ENCODE measurements around the gene CNNM4.

CNNM4 gene

GRCh38 chr2:96831679-96832078, 71.0 kb downstream of the CNNM4 start:
- no peak for DNase-seq (ENCODE audit: extremely low read depth, low read depth)
- TF ChIP-seq, protein P1, sequence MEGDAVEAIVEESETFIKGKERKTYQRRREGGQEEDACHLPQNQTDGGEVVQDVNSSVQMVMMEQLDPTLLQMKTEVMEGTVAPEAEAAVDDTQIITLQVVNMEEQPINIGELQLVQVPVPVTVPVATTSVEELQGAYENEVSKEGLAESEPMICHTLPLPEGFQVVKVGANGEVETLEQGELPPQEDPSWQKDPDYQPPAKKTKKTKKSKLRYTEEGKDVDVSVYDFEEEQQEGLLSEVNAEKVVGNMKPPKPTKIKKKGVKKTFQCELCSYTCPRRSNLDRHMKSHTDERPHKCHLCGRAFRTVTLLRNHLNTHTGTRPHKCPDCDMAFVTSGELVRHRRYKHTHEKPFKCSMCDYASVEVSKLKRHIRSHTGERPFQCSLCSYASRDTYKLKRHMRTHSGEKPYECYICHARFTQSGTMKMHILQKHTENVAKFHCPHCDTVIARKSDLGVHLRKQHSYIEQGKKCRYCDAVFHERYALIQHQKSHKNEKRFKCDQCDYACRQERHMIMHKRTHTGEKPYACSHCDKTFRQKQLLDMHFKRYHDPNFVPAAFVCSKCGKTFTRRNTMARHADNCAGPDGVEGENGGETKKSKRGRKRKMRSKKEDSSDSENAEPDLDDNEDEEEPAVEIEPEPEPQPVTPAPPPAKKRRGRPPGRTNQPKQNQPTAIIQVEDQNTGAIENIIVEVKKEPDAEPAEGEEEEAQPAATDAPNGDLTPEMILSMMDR (IDR thresholded peaks at IDR 0.05; ENCODE audit: low read depth, low read length), result no peak

- no peak for DNase-seq (ENCODE audit: extremely low read depth, low read depth)
- TF ChIP-seq, protein P1 (IDR thresholded peaks at IDR 0.05; ENCODE audit: low read depth, low read length), result no peak
These were observed 71.7 kb downstream of the CNNM4 start for GRCh38 chr2:96832408-96832753.

GRCh38 chr2:96832754-96833507, 72.2 kb downstream of the CNNM4 start:
- TF ChIP-seq, protein P1 (IDR thresholded peaks at IDR 0.05; ENCODE audit: low read depth, low read length), result no peak
- no peak for DNase-seq (ENCODE audit: extremely low read depth, low read depth)

GRCh38 chr2:96835830-96836229, 75.1 kb downstream of the CNNM4 start:
- no peak for DNase-seq (ENCODE audit: extremely low read depth, low read depth)
- TF ChIP-seq, protein P1 (IDR thresholded peaks at IDR 0.05; ENCODE audit: low read depth, low read length), result no peak

- TF ChIP-seq, protein P1 (IDR thresholded peaks at IDR 0.05; ENCODE audit: low read depth, low read length), result no peak
- no peak for DNase-seq (ENCODE audit: extremely low read depth, low read depth)
These were observed 76.9 kb downstream of the CNNM4 start for GRCh38 chr2:96837575-96837974.

- TF ChIP-seq, protein P1 (IDR thresholded peaks at IDR 0.05; ENCODE audit: low read depth, low read length), result no peak
- DNase-seq (ENCODE audit: extremely low read depth, low read depth), result no peak
These were observed 77.9 kb downstream of the CNNM4 start for GRCh38 chr2:96838345-96839292.

Data from AG09319 (cell line).